HG02678 (cell line): ENCODE data around the gene GSTM2.
A peak's percentile ranks its signal among the peaks of the same experiment; 100 is the strongest.

ENCODE experiments used
- ATAC-seq: cut with Tn5 transposase; IDR thresholded peaks from one replicate; pipeline ENCODE4 v1.9.1; 2021; ENCODE audit warnings: mild to moderate bottlenecking, moderate library complexity; ENCODE audit not compliant: unreplicated experiment

Gene GSTM2

DNA sequence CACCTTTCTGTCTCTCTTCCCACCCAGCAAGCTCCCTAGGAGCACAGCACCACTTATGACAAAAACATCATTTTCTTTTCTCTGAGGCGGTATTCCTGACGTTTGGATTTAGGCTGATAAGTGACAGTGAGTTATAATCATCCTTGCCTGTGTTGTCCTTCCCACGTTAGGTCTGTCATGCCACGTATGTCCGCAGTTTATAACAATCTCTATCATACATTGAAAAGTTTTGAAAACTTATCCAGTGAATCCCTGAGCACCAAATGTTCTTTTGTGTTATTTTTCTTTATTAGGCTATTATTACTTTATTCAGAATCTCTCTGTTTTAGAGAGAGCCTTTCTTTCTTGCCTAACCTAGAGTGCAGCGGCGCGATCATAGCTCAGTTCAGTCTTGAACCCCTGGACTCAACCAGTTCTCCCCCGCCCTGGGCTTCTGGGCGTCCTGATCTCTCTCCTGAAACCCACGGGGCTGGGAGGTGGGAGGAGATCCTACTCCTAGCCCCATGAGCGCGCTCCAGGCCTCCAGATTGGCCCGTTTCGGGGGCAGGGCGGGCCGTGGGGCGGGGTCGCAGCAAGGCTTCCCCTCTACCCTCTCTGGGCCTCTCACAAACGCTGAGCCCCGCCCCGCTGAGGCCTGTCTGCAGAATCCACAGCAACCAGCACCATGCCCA lies at the start of gene GSTM2:
Gene GSTM2 (plus strand): TSS at position 606 of the 671 bp plus-strand sequence. CDS start 59 bp downstream, at position 665.
- peak; percentile 98 for ATAC-seq

DNA sequence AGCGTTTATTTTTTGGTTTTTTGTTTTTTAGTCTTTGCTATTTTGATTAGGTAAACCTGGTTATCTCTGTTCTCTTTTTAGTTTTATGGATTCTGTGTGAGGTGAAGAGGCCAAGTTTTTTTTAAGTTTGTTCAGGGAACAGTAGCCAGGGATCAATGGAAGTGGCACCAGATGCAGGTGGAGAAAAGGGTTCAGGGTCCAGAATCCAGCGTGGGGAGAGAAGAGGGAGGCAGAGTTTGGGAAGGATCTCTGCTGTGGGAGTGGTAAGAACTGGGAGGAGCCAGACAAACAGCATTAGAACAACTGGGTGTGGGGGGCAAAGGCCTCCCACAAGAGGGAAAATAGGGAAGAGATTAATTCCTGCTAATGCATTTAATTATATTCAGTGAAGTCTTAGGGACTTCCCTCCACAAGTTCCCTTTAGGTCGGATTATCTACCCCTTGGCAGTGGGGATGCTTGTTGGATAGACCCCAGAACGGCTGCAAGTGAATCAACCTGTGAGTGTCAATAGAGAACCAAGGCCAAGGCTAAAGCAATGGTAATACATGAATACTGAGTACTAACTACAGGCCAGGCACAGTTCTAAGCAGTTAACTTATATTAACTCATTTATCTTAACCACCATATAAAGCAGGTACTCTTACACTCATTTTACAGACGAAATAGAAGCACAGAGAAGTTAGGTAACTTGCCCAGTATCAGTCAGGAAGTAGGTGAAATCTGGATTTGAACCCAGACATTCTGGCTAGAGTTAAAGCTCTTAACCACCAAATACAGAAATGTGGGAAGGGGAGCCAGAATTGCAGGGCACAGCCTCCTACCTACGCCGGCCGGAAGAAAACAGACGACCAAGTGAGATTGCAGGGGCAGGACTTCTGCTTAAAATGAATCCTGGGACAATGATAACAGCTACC lies 48.9 kb upstream of the GSTM2 start:
- no peak for ATAC-seq

DNA sequence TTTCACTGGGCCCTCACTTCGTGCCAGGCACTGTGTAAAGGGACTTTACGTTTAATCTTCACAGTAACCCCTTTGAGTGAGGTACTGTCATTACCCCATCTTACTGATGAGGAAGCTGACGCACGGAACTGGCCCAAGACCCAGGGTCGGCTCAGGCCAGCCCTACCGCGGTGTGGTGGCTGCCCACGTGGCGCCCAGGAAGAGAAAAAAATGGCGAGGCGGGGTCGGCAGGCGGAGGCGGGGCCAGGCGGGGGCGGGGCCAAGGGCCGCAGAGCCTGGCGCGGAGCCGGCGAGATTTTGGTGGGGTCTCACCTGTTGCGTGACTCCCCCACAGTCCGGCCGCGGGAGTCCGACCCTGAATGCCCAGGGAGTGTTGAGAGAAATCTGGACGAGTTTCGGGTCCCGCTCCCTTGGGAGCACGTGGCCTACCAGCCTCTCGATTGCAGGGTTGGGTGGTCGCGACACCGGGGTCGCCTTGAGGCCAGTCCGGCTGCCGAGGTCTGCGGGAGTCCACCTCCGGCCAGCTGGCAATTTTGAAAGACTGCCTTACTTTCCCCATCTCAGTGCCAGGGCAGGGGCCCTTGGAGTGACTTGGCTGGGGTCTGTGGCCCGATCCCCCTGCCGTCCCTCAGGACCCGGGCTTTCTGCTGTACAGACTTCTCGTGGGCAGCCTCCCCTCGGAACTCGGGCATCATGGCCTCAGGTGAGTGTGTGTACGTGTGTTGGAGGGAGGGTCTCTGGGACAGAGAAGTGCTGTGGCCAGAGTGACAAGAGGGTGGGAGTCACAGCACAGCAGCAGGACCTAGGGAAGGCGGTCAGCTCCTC lies 48.1 kb upstream of the GSTM2 start, which contains the start of the genes AMPD2 and GNAT2:
Gene AMPD2 (plus strand): TSS at position 262 of the 825 bp plus-strand sequence. CDS start 1,339 bp downstream, outside the sequence.
Gene GNAT2 (minus strand): TSS at position 41 of the 825 bp plus-strand sequence. CDS start 6,746 bp downstream, outside the sequence.
- peak; percentile 57 for ATAC-seq

DNA sequence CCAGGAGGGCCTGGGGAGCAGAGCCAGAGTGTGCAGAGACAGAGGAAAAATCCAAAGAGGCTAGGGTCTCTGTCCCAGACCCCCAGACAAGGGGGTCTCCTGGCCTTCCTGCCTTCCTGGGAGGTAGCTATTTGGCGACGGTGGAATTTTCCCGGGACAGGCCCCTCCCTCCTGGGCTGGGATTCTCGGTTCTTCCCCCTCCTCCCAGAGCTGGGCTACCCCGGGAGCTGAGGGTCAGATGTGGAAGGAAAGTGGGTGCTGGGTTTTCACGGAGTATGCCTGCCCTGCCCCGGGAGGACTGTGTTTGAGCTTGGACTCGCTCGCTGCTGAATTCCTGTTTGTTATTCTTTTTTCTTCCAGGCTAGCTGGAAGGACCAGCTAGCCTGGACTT lies 47.5 kb upstream of the GSTM2 start:
- ATAC-seq = no peak

DNA sequence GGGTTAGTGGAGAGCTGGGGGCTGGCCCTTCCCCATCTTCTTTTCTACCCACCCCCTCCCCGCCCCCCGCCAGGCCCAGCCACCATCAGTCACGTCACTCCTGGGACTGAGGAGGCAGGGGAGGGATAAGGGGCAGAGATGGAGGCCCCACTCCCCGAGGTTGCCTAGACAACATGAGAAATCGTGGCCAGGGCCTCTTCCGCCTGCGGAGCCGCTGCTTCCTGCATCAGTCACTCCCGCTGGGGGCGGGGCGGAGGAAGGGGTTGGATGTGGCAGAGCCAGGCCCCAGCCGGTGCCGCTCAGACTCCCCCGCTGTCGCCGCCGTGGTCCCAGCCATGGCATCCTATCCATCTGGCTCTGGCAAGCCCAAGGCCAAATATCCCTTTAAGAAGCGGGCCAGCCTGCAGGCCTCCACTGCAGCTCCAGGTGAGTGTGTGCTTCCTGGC lies 47.0 kb upstream of the GSTM2 start:
- peak; percentile 71 for ATAC-seq

DNA sequence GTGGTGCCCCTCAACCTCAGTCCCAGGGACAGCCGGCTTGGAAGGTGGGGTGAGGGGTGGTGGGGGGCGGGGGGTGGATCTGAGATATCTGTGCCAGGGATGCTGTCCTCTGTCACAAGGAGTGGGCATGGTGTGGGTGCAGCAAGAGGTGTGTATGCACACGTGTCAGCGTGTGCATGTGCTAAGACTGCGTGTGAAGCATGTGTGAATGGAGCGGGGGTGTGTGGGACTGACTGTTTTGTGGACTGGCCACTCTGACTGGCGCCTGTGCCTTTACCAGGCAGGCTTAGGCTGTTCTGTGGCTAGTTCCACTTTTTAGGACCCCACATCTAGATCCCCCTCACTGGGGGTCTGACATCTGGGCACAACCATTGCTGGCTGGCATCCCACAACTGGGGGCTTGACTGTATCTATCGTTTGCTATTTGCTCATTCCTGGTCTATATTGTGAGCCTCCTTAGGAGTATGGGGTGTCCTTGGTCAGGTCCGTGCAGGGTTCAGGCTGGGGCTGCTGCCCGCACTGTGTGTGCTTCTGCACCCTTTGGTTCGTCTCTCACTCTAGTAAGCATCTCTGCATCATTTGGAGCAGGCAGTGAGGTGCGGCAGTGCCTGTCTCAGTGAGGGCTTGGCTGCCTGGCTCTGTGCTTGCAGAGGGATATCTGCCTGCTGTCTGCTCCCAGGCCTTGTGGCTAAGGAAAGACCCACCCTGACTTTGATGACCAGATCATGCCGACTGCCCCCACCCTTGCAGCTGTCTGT lies 46.3 kb upstream of the GSTM2 start:
- ATAC-seq = no peak

DNA sequence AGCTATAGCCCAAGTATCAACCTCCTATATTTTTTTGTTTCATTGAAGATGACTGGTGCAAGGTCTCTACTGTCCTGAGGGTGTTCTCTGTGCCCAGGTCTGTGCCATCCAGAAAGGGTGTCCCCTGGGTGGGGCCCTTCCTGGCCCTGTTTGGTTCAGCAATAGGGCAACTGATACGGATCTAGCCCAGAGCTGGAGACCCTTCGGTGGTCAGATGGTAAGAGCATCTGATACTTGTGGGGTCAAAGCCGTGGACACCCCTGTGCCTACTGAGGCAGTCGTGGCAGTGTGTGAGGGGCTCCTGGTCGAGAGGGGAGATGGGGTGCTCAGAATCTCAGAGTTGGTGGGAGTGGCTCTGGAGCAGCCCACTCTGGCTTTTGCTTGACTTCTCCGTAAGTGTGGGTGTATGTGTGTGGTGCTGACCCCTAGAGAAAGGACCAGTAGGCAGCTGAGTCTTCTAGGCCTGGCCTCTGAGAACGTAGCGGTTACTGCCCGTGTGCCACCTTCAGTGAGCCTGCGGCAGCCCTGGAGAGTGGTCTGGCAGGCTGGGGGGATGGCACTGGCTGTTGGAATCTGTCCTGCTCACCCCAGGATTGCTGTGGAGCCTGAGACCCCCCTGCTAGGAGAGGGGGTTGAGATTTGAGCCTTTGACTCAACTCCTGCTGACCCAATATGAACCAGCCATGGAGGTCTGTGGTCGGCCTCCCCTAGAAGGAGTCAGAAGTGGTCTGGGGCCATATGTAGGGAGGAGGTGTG lies 45.5 kb upstream of the GSTM2 start:
- no peak for ATAC-seq

DNA sequence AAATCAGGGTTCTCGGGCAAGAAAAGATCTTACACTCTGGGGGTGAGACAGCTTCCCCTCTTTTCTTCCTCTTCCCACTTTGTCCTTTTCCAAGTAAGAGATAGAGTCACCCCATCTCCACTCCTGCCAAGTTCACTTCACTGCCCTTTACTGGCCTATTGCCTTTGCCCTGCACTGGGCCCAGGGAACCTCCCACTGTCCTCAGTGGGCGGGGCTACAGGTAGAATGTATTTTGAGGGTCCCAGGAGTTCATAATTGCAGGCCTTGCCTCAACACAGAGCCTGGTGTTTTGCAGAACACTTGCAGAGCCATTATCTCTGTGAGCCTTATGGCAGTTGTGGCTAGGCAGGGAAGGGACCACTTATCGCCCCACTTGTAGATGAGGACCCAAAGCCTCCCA lies 45.0 kb upstream of the GSTM2 start:
- ATAC-seq = no peak

DNA sequence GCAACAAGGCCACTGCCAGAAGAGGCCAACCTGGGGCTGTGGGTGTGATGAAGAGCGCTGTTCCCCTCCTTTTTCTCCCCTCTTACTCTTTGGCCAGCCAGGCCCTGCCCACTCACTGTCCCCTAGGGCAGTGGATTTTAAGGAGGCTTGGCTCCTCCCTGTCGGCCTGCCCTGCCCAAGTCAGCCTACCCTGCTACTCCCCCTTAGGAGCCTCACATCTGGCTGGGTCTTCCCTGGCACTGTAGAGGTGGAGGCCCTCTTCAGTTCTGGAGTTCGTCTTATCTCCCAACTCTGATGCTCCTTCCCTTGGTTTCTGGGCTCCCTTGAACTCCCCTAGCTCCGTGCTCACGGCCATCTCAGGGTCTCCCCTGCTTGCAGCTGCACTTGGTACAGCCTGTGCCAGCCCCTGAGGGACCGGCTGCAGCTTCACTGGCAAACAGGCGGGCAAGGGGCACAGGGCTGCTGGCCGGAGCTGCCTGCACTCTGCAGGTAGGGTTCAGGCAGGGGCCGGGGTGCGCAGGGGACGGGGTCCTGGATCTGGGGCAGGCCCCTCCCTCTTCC lies 44.2 kb upstream of the GSTM2 start:
- no peak for ATAC-seq

DNA sequence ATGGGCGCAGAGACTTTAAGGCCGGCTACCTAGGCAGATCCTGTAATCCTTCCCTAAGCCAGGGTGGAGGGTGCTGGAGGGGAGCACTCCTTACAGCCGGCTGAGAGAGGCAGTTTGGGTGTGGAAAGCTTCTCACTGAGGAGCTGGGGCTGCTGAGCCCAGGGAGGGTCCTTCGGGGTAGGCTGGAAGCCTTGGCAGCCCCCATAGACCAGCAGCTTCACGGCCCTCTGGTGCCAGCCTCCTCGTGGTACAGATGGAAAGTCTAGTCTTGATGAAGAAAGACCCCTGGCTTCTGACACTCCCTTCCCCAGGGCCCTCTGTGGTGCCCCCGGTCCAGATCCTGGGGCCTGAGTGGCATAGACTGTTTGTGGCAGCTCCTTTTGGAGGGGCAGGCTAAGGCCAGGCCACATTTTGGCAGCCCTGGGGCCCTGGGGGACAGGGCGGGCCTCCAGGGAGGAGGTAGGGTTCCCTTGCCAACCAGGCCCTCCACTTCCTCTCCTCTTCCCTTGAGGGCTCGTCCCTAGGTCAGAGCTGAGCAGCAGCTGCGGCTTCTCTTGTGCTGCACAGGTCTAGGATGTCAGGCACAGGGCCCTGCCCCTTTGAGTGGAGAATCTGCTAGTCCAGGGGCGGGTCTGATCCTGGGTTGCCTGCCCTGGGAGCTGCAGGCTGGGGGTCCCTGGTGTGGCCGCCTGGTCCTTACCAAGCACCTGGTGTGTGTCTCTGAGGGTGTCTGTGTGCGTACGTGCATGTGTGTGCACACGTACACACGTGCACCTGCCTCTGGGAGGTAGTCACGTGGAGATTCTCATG lies 43.5 kb upstream of the GSTM2 start:
- no peak for ATAC-seq

GRCh38 chr1:109625176-109625575 lies 42.7 kb upstream of the GSTM2 start:
- no peak for ATAC-seq

DNA sequence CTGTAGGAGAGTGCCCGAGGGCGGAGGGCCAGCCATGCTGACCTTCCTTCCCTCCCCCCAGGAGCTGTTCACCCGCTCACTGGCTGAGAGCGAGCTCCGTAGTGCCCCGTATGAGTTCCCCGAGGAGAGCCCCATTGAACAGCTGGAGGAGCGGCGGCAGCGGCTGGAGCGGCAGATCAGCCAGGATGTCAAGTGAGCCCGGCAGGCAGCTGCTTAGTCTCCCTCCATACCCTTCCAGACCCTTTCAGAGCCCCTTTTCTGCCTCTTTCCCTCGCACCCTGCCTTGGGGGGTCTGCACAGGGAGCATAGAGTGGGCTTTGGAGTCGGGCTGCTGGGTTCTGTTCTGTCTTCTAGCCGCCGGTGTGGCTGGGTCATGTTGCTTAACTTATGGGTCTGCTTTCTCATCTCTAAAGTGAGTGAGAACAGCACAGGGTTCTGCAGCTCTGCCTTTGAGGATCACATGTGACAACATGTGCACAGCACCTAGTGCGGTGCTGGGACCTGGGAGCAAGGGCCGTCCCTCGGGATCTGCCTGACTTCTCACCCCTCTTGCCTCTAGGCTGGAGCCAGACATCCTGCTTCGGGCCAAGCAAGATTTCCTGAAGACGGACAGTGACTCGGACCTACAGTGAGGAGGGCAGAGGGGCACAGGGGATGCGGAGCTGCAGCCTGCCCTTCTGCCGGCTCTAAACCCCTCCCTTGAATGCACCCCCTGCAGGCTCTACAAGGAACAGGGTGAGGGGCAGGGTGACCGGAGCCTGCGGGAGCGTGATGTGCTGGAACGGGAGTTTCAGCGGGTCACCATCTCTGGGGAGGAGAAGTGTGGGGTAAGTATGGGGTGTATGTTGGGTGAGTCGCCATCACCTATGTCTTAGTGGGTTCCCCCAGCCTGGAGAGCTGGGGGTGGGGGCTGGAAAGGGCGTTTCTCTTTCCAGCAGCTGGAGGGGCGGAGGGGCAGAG lies 42.0 kb upstream of the GSTM2 start:
- no peak for ATAC-seq

- ATAC-seq = no peak
These were observed 41.0 kb upstream of the GSTM2 start for GRCh38 chr1:109626682-109627408.

DNA sequence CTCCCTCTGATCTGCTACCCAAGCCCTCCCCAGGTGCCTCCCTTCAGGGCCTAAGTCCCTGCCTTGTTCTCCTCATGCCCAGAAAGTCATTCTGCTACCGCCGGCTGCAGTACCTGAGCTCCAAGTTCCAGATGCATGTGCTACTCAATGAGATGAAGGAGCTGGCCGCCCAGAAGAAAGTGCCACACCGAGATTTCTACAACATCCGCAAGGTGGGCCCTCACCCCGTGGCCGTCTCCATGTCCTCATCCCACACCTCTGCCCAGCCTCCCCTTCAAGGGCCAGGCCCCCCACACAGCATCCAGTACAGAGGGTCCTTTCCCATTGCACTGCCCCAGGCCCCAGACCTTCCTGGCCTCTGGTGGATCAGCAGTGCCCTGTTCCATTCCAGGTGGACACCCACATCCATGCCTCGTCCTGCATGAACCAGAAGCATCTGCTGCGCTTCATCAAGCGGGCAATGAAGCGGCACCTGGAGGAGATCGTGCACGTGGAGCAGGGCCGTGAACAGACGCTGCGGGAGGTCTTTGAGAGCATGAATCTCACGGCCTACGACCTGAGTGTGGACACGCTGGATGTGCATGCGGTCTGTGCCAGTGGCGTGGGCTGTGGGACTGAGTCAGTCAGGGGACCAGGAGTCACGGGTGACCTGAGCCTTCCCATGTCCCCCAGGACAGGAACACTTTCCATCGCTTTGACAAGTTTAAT lies 40.0 kb upstream of the GSTM2 start:
- ATAC-seq = no peak

DNA sequence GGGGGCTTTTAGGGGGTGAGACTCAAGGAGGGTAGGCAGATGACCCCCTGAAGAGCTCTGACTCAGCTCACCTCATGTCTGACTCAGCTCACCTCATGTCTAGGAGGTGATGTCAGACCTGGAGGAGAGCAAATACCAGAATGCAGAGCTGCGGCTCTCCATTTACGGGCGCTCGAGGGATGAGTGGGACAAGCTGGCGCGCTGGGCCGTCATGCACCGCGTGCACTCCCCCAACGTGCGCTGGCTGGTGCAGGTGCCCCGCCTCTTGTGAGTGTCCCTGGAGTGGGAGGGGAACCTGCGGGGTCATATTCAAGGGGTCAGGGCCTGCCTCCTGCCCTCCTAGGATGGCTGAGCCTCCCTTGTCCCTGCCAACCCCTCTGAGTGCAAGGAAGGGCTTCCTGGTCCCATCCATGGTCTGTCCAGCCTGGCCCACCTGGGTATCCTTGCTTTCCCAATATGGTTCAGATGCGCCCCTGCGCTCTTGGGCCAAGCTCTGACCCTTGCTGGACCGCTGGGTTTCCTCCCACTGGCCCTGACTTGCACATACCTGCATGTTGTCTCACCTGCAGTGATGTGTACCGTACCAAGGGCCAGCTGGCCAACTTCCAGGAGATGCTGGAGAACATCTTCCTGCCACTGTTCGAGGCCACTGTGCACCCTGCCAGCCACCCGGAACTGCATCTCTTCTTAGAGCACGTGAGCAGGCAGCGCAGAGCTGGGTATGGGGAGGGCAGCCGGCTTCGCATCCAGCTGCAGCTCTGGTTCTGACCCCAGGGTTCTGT lies 39.1 kb upstream of the GSTM2 start:
- no peak for ATAC-seq
